HepG2 (cell line): ENCODE measurements around the gene SOX12. TPM values are rescaled to one million over a fixed set of nuclear protein-coding genes. Genes with fewer than 3 reads are reported as not detected.

ENCODE experiments used
- ATAC-seq: fragments of 200-7000 bp; cut with Tn5 transposase; 3 replicates; pipeline ENCODE4 v1.9.1; 2020; ENCODE audit warnings: mild to moderate bottlenecking, moderate library complexity
- BruUV-seq: library from RNA; stranded (reverse); fragments of 400-500 nt; replicated peaks from 2 replicates; lab custom pipeline; 2021; lab: Mats Ljungman, UMichigan
- CTCF ChIA-PET: fragments of 300-600 bp; formaldehyde crosslinking; extraction: SDS; loops from one replicate; lab custom pipeline; 2021; ENCODE audit warnings: low total read pairs, inconsistent platforms, low intra/inter-chr PET ratio; lab: Yijun Ruan, JAX
- POLR2A ChIA-PET: fragments of 350-600 bp; sonication (Branson Sonifier 250); formaldehyde crosslinking; loops from one replicate; lab custom pipeline; 2020; ENCODE audit warnings: antibody characterized with exemption, inconsistent platforms; lab: Yijun Ruan, JAX
- DNase-seq: peaks from one replicate; pipeline ENCODE4 v3.0.0-alpha.2; 2015; ENCODE audit warnings: low spot score
- FAIRE-seq: peaks from 3 replicates; lab custom pipeline; 2011; peaks lifted over from hg19 to GRCh38; lab: Jason Lieb, UNC
- H2AFZ ChIP-seq: one replicate; pipeline ENCODE4 v1.6.1; 2011; ENCODE audit warnings: low read length, inconsistent platforms
- H3K27ac ChIP-seq: fragments of 300-600 bp; 3 replicates; pipeline ENCODE4 v1.8.0; 2011; ENCODE audit warnings: mixed run types, mild to moderate bottlenecking, mixed read lengths, low read length, inconsistent platforms; ENCODE audit not compliant: insufficient read depth; ENCODE audit errors: extremely low read length
- H3K27me3 ChIP-seq, 2 experiments: fragments of 200-600 bp in 1 of 2; 2 replicates in 1 of 2; 3 replicates in 1 of 2; pipeline versions ENCODE4 v1.6.0 to v1.8.0; 2011; ENCODE audit warnings: low read length in 2 of 2, mild to moderate bottlenecking in 2 of 2, moderate library complexity in 2 of 2, inconsistent platforms in 1 of 2; ENCODE audit not compliant: insufficient read depth in 2 of 2, control insufficient read depth in 1 of 2
- H3K36me3 ChIP-seq, 2 experiments: fragments of 200-600 bp in 1 of 2; replicated peaks in 1 of 2; 2 replicates in 1 of 2; 3 replicates in 1 of 2; pipeline versions ENCODE4 v1.5.1 to v1.8.0; 2011; ENCODE audit warnings: low read length in 2 of 2, inconsistent platforms in 1 of 2; ENCODE audit not compliant: insufficient read depth in 2 of 2, control insufficient read depth in 1 of 2
- H3K4me1 ChIP-seq: 2 replicates; pipeline ENCODE4 v1.5.1; 2012; ENCODE audit warnings: low read length, inconsistent platforms; ENCODE audit not compliant: insufficient read depth
- H3K4me2 ChIP-seq: 2 replicates; pipeline ENCODE4 v1.6.0; 2011; ENCODE audit warnings: low read depth, low read length, inconsistent platforms
- H3K4me3 ChIP-seq, 3 experiments: fragments of 200-600 bp in 1 of 3; sonication (generic), shearing (Covaris generic) in 1 of 3; replicated peaks in 1 of 3; 2 replicates each; pipeline ENCODE4 v1.5.1; 2011 to 2016; ENCODE audit warnings: low read length in 3 of 3, inconsistent platforms in 2 of 3, low read depth in 2 of 3, mild to moderate bottlenecking in 2 of 3, control low read depth in 1 of 3, mixed read lengths in 1 of 3; ENCODE audit not compliant: insufficient read depth in 1 of 3
- H3K79me2 ChIP-seq: one replicate; pipeline ENCODE4 v1.6.1; 2011; ENCODE audit warnings: low read length, inconsistent platforms; ENCODE audit not compliant: insufficient read depth
- H3K9ac ChIP-seq: 2 replicates; pipeline ENCODE4 v1.6.0; 2011; ENCODE audit warnings: mild to moderate bottlenecking, low read depth, low read length, inconsistent platforms; ENCODE audit not compliant: insufficient read depth
- H3K9me3 ChIP-seq: 2 replicates; pipeline ENCODE4 v1.5.1; 2012; ENCODE audit warnings: mild to moderate bottlenecking, low read length
- H4K20me1 ChIP-seq: 2 replicates; pipeline ENCODE4 v1.6.0; 2011; ENCODE audit warnings: inconsistent platforms, mild to moderate bottlenecking, low read length, moderate library complexity; ENCODE audit not compliant: insufficient read depth
- ARID5B ChIP-seq: IDR thresholded peaks from 2 replicates; pipeline ENCODE4 v1.4.0; 2020; ENCODE audit warnings: mild to moderate bottlenecking, missing genetic modification reagents
- FOXP1 ChIP-seq, 2 experiments: fragments of 450-650 bp in 1 of 2; IDR thresholded peaks; 2 replicates each; pipeline ENCODE4 v1.6.1; 2017 to 2018; ENCODE audit warnings: antibody characterized with exemption in 1 of 2
- HMGXB4 ChIP-seq, 2 experiments: sonication (generic) in 1 of 2; formaldehyde crosslinking in 1 of 2; IDR thresholded peaks; 2 replicates each; pipeline versions ENCODE4 v1.4.0 to v1.6.1; 2018 to 2020; ENCODE audit warnings: missing genetic modification reagents in 2 of 2, borderline replicate concordance in 1 of 2, low read depth in 1 of 2, mild to moderate bottlenecking in 1 of 2, missing biosample characterization in 1 of 2
- KLF13 ChIP-seq: sonication (generic); formaldehyde crosslinking; IDR thresholded peaks from 2 replicates; pipeline ENCODE4 v1.4.0; 2020; ENCODE audit warnings: mild to moderate bottlenecking, missing genetic modification reagents
- MZF1 ChIP-seq: sonication (generic); formaldehyde crosslinking; IDR thresholded peaks from 2 replicates; pipeline ENCODE4 v1.8.1; 2023; ENCODE audit warnings: mild to moderate bottlenecking, missing genetic modification reagents, borderline replicate concordance
- PHF8 ChIP-seq: sonication (generic); formaldehyde crosslinking; IDR thresholded peaks from 2 replicates; pipeline ENCODE4 v1.5.0; 2020; ENCODE audit warnings: missing genetic modification reagents
- SOX13 ChIP-seq, 3 experiments: fragments of 450-650 bp in 1 of 3; sonication (generic) in 1 of 3; formaldehyde crosslinking in 1 of 3; IDR thresholded peaks in 2 of 3; conservative IDR thresholded peaks in 1 of 3; 2 replicates each; pipeline versions ENCODE4 v1.5.0 to v1.6.1; 2016 to 2020; ENCODE audit warnings: antibody characterized with exemption in 1 of 3, mild to moderate bottlenecking in 1 of 3, missing compliant biosample characterization in 1 of 3, missing genetic modification reagents in 1 of 3, moderate library complexity in 1 of 3
- TEAD3 ChIP-seq: optimal IDR thresholded peaks from 2 replicates; pipeline ENCODE3; 2016; ENCODE audit warnings: borderline replicate concordance
- TFAP4 ChIP-seq: sonication (generic); IDR thresholded peaks from 2 replicates; pipeline ENCODE4 v1.6.1; 2016; ENCODE audit warnings: low read depth, borderline replicate concordance
- ZBTB3 ChIP-seq: sonication (generic); formaldehyde crosslinking; IDR thresholded peaks from 2 replicates; pipeline ENCODE4 v1.4.0; 2020; ENCODE audit warnings: low read depth, mild to moderate bottlenecking, moderate library complexity, missing genetic modification reagents, borderline replicate concordance
- WGBS: methylation state at CpG from one replicate; pipeline ENCODE4 v1.1.6; 2017; ENCODE audit warnings: low lambda C conversion rate; 5-methylcytosine and 5-hydroxymethylcytosine counted together
- in situ Hi-C: cut with HindIII; loops from 2 replicates; pipeline ENCODE4 v1.10.0; 2017; ENCODE audit warnings: low pct_unique_long_range_greater_than_20kb; ENCODE audit not compliant: extremely low pct_ligation_motif_present
- intact Hi-C: fragments of 100-400 bp; cut with micrococcal nuclease; formaldehyde crosslinking; loops from one replicate; pipeline ENCODE4 v1.10.0; 2022; ENCODE audit not compliant: unreplicated experiment
- polyA plus RNA-seq, 8 experiments: library from polyadenylated mRNA; depleted of rRNA in 3 of 8; stranded (reverse) in 7 of 8; unstranded in 1 of 8; fragments of >200 nt; fragmentation: Illumina TruSeq in 4 of 8; extraction: Trizol in 4 of 8; gene quantifications; 2 replicates each; pipeline versions ENCODE4 v1.2.1 to v1.2.3, GENCODE V29; 2011 to 2016; ENCODE audit warnings: low read depth in 4 of 8, missing spikeins in 1 of 8, mixed read lengths in 1 of 8; ENCODE audit not compliant: insufficient read depth in 1 of 8
- total RNA-seq, 5 experiments: library from RNA; depleted of rRNA; stranded (reverse); fragments of >200 nt; fragmentation: Illumina TruSeq; extraction: Trizol; gene quantifications; 2 replicates each; pipeline ENCODE4 v1.2.3, GENCODE V29; 2016; ENCODE audit warnings: low read depth in 1 of 5

The SOX12 gene
- total and polyA plus RNA-seq, 2 of the 13 experiments (the other 11 are each of a cell fraction or from before 2014, with no cell fraction given), result 10.0 to 18.7 TPM

- no peak for TF ChIP-seq TFAP4
- no peak for TF ChIP-seq ARID5B (CRISPR knock-in tag)
- TF ChIP-seq ZBTB3 (CRISPR knock-in tag), result no peak
These were observed 24.9 kb upstream of the SOX12 start (continued) for GRCh38 chr20:300345-300990.

- no peaks in the 10 kb centered on the region for H3K36me3 ChIP-seq
- no TSS peak for BruUV-seq
- peaks cover 25% of the 10 kb centered on the region for H4K20me1 ChIP-seq
- H3K4me2 ChIP-seq, result no peak overlapping the region
- in situ Hi-C loops, result no loop called here
- H3K9me3 ChIP-seq, result no peaks in the 10 kb centered on the region
- ChIA-PET POLR2A (interaction anchor here (1.0 to 8.1 kb wide), 6 partner anchors 23 to 68 kb away, joined by 3 to 106 read pairs (median 5); partner anchors contain the start of genes NRSN2 and SOX12), CTCF (no interaction called here)
- no peak for DNase-seq
- H3K27me3 ChIP-seq, result no peaks in the 10 kb centered on the region; a peak in 1 of 5 replicates
- intact Hi-C loops, result no loop called here
- no peak overlapping the region for H3K4me3 ChIP-seq
- H2AFZ ChIP-seq, result no peak overlapping the region
- no peak for ATAC-seq
- WGBS, result 93% methylated on average over 13 of the region's 13 CpGs
- H3K9ac ChIP-seq, result no peak overlapping the region
- FAIRE-seq, result no peak
- H3K27ac ChIP-seq, result no peak overlapping the region
- H3K4me1 ChIP-seq, result peaks cover 37% of the 10 kb centered on the region
- H3K79me2 ChIP-seq, result peaks cover 40% of the 10 kb centered on the region
- TF ChIP-seq PHF8 (CRISPR knock-in tag) (0 out of 2 replicates have a peak, but pooled peaks have one; percentile 7), SOX13 (IDR thresholded peaks at IDR 0.05) (no peak), SOX13 (CRISPR knock-in tag; conservative IDR thresholded peaks at IDR 0.05 in 1 of 2, IDR thresholded peaks at IDR 0.05 in 1 of 2) (no peak), MZF1 (CRISPR knock-in tag) (no peak), HMGXB4 (CRISPR knock-in tag; IDR thresholded peaks at IDR 0.05; ENCODE audit: borderline replicate concordance in 1 of 2, low read depth in 1 of 2) (0 out of 4 replicates have a peak, but pooled peaks of 1 of the 2 experiments have one; percentile 9), TEAD3 (no peak), KLF13 (0 out of 2 replicates have a peak, but pooled peaks have one; percentile 52), FOXP1 (IDR thresholded peaks at IDR 0.05) (no peak), FOXP1 (CRISPR knock-in tag; IDR thresholded peaks at IDR 0.05) (no peak)
These were observed 23.2 kb upstream of the SOX12 start for GRCh38 chr20:301886-302848.
